Measurements from ENCODE around the gene OR8S1.
A peak's percentile ranks its signal among the peaks of the same experiment; 100 is the strongest.
"Not testable (repeated sequence)": the region's sequence is repeated elsewhere in the genome, so short reads cannot be mapped to it uniquely, and the experiment has no call there.

The OR8S1 gene, protein sequence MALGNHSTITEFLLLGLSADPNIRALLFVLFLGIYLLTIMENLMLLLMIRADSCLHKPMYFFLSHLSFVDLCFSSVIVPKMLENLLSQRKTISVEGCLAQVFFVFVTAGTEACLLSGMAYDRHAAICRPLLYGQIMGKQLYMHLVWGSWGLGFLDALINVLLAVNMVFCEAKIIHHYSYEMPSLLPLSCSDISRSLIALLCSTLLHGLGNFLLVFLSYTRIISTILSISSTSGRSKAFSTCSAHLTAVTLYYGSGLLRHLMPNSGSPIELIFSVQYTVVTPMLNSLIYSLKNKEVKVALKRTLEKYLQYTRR
- total RNA-seq = 0 reads per million in 2 donors

DNA sequence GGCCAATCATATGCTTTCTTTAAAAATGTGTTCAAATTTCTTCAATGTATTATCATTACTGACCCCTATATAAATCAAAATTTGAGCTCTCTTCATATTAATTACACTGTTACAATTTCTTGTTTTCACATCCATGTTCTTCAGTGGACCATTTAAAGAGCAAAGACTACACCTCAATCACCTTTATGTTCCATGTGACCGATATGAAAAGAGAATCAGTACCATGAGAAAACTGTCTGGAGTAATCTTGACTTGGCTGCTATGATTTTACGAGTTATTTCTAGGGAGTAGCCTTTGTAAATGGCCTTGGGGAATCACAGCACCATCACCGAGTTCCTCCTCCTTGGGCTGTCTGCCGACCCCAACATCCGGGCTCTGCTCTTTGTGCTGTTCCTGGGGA lies at the start of gene OR8S1:
Gene OR8S1, plus strand, starts transcription at position 301 of the 400 bp plus-strand sequence. Its CDS starts 0 bp downstream, at position 301.
- no peak for DNase-seq

GRCh38 chr12:48482198-48482597 lies 43.2 kb upstream of the OR8S1 start, which contains the start of gene C12orf54:
C12orf54 (plus strand) TSS chr12:48482498; CDS start chr12:48483297, 799 bp downstream.
- no peak for DNase-seq

DNA sequence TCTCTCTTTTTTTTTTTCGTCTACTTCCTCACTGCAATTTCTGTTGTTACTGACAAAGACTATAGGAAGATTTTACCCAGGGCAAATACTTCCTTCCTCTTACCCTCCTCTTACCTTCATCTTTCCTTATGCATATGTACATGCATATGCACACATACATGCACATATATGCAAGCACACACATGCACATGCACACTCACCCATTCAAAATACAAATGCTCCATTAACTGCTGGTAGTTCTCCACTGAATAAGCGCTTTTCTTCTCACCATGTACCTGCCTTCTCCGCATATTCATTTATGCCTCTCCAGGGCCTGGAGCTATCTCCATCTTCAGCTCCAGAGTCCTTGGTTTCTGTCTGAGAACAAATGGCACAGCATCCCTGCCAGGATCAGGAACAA lies 42.5 kb upstream of the OR8S1 start:
- DNase-seq = no peak

GRCh38 chr12:48486261-48486660 lies 39.2 kb upstream of the OR8S1 start:
- DNase-seq = no peak

DNA sequence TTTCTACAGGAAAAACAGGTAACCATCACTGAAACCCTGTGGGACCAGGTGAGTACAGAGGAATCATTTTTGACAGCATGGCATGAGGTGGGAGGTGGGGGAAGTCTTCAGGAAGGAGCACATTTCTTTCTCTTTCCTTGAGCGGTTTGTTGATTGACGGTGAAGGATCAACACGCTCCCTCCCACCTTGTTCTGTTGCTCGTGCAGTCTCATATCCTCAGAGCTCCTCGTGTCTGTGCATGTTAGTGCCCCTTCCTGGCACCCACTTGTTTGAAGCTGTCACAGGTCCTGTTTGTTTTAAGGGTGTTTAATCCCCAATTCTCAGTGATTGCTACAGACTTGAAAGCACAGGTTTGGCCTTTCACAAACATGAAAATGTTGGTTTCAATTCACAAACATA lies 38.8 kb upstream of the OR8S1 start:
- no peak for DNase-seq

- peak in 1 of 5 experiments; percentile 16 for DNase-seq
Observed at GRCh38 chr12:48489012-48489411, 36.4 kb upstream of the OR8S1 start.

GRCh38 chr12:48489456-48489855 lies 36.0 kb upstream of the OR8S1 start:
- DNase-seq = not testable (repeated sequence)

DNA sequence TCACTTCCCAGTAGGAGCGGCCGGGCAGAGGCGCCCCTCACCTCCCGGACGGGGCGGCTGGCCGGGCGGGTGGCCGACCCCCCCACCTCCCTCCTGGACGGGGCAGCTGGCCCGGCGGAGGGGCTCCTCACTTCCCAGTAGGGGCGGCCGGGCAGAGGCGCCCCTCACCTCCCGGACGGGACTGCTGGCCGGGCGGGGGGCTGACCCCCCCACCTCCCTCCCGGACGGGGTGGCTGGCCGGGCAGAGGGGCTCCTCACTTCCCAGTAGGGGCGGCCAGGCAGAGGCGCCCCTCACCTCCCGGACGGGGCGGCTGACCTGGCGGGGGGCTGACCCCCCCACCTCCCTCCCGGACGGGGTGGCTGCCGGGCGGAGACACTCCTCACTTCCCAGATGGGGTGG lies 25.2 kb upstream of the OR8S1 start:
- not testable (repeated sequence) for DNase-seq

GRCh38 chr12:48506836-48507235 lies 18.6 kb upstream of the OR8S1 start:
- not testable (repeated sequence) for DNase-seq

DNA sequence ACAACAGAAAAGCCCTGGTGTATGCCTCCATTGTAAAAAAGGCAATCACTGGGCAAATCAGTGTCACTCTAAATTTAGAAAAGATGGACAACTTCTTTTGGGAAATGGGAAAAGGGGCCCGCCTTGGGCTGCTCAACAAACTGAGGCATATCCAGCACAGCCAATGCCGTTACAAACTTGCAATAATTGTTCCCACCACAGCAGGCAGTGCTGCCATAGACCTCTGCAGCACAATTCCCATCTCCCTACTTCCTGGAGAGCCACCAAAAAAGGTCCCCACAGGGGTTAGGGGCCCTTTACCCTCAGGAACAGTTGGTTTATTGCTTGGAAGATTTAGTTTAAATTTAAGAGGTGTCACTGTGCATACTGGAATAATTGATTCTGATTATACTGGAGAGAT lies 16.4 kb upstream of the OR8S1 start:
- no peak for DNase-seq

DNA sequence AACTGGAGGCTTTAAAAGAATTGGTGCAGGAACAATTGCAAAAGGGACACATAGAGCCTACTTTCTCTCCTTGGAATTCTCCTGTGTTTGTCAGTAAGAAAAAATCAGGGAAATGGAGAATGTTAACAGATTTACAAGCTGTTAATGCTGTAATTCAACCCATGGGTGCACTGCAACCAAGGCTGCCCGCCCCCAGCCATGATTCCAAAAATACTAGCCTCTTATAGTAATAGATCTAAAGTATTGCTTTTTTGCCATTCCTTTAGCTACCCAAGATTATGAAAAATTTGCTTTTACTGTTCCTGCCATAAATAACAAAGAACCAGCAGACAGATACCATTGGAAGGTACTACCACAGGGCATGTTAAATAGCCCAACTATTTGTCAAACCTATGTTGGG lies 15.3 kb upstream of the OR8S1 start:
- no peak for DNase-seq

GRCh38 chr12:48512855-48513254 lies 12.6 kb upstream of the OR8S1 start:
- DNase-seq = no peak

DNA sequence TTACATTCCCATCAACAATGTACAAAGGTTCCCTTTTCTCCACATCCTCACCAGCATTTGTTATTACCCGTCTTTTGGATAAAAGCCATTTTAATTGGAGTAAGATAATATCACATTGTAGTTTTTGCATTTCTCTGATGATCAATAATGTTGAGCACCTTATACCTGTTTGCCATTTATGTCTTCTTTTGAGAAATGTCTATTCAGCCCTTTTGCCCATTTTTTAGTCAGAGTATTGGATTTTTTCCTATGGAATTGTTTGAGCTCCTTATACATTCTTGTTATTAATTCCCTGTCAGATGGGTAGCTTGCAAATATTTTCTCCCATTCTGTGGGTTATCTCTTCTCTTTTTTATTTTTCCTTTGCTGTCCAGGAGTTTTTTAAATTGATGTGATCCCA lies 10.7 kb upstream of the OR8S1 start:
- no peak for DNase-seq

DNA sequence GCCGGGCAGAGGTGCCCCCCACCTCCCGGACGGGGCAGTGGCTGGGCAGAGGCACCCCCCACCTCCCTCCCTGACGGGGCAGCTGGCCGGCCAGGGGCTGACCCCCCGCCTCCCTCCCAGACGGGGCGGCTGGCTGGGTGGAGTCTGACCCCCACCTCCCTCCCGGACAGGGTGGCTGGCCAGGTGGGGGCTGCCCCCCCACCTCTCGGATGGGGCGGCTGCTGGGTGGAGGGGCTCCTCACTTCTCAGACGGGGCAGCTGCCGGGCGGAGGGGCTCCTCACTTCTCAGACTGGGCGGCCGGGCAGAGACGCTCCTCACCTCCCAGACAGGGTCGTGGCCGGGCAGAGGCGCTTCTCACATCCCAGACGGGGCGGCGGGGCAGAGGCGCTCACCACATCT lies 5.1 kb upstream of the OR8S1 start:
- DNase-seq = not testable (repeated sequence)

- DNase-seq = no peak
Observed at GRCh38 chr12:48527891-48528670, 2.6 kb downstream of the OR8S1 start.

DNA sequence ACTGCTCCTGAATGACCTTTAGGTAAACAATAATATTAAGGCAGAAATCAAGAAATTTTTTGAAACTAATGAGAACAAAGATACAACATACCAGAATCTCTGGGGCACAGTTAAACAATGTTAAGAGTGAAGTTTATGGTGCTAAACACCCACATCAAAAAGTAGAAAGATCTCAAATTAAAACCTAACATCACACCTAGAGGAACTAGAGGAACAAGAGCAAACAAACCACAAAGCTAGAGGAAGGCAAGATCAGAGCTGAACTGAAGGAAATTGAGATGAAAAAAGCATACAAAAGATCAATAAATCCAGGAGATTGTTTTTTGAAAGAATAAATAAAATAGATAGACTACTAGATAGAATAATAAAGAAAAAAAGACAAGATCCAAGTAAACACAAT lies 7.2 kb downstream of the OR8S1 start:
- no peak for DNase-seq

DNA sequence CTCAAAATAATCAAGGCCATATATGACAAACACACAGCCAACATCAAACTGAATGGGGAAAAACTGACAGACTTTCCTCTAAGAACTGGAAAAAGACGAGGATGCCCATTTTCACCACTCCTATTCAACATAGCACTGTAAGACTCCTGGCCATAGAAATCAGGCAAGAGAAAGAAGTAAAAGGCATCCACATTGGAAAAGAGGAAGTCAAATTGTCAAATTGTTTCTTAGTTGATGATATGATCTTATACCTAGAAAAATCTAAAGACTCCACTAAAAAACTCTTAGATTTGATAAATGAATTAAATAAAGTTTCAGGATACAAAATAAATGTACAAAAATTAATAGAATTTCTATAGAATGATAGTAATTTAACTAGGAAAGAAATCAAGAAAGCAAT lies 11.2 kb downstream of the OR8S1 start:
- DNase-seq = no peak

DNA sequence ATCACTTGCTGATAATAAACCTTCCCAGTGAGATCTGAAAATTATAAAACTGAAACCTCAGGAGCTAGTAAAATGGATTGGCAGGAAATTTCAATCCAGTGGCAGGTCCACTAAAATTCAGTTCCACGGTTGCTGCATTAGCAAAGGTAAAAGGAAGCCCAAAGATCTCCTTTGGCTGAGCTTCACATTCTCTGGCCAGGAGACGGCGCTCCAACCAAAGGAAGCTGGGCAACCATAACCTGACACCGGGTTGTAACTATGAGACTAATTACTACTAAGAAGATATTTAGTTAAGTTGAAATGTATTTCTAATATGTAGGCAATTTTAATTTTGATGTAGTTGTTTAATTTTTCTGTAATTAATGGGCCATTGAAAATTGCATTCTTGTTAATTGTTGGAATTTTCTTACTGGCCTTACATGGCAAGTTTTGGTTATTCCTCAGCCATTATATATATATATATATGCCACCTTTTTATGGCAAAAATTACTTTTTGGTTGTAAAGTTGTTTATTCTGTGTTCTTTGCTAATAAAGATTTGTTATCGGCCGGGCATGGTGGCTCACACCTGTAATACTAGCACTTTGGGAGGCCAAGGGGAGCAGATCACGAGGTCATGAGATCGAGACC lies 17.0 kb downstream of the OR8S1 start:
- DNase-seq = peak in 3 of 5 experiments; percentile 14 to 38 (median 29)

GRCh38 chr12:48545833-48546469 lies 20.5 kb downstream of the OR8S1 start:
- DNase-seq = no peak

- not testable (repeated sequence) for DNase-seq
Observed at GRCh38 chr12:48547012-48547411, 21.6 kb downstream of the OR8S1 start.

- DNase-seq = not testable (repeated sequence)
Observed at GRCh38 chr12:48551636-48552035, 26.2 kb downstream of the OR8S1 start.

DNA sequence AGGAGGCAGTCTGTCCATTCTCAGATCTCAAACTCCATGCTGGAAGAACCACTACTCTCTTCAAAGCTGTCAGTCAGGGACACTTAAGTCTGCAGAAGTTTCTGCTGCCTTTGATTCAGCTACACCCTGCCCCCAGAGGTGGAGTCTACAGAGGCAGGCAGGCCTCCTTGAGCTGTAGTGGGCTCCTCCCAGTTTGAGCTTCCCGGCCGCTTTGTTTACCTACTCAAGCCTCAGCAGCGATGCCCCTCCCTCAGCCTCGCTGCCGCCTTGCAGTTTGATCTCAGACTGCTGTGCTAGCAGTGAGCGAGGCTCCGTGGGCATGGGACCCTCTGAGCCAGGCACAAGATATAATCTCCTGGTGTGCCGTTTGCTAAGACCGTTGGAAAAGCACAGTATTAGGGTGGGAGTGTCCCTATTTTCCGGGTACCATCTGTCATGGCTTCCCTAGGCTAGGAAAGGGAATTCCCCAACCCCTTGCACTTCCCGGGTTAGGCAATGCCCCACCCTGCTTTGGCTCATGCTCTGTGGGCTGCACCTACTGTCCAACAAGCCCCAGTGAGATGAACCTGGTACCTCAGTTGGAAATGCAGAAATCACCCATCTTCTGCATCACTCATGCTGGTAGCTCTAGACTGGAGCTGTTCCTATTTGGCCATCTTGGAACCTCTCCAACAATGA lies 28.4 kb downstream of the OR8S1 start:
- peak in 2 of 5 experiments; percentile 3 to 4 for DNase-seq

Measured in T-helper 2 cell (primary cell).